Hepatocyte (in vitro differentiated cells): Measurements from ENCODE around the gene SMIM21.

Experiments
- EZH2 ChIP-seq: fragments of 200-600 bp; sonication (generic); IDR thresholded peaks from 2 replicates; pipeline ENCODE4 v1.6.1; 2016; ENCODE audit warnings: antibody characterized with exemption, mild to moderate bottlenecking, borderline replicate concordance
- EZH2phosphoT487 ChIP-seq: fragments of 200-600 bp; sonication (generic); IDR thresholded peaks from one replicate; pipeline ENCODE4 v1.6.1; 2018; ENCODE audit warnings: antibody characterized with exemption, mild to moderate bottlenecking, low read depth, moderate library complexity; ENCODE audit not compliant: unreplicated experiment, severe bottlenecking
- TF ChIP-seq, protein P1 (sequence below): fragments of 200-600 bp; sonication (generic); IDR thresholded peaks from 2 replicates; pipeline ENCODE4 v1.5.1; 2016; ENCODE audit warnings: antibody characterized with exemption, mild to moderate bottlenecking; ENCODE audit not compliant: poor library complexity

DNA sequence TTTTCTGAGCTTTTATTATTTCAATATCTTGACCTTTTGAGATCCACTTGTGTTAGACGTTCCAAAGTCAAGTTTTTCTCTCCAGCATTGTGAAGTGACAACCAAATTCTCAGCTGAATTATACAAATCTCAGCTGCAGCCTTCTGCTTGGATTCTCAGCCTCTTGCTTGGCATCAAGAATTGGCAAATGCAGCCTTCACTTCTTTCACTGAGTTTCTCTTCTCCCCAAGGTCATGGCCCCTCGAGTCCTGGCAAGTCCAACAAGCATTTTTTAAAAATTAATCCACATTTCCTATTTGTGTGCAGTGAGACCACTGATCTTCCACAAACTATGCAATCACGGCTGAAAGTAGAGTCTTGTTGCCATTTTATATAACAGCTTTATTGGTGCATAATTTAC, 23.4 kb upstream of the SMIM21 start:
- TF ChIP-seq, protein P1, sequence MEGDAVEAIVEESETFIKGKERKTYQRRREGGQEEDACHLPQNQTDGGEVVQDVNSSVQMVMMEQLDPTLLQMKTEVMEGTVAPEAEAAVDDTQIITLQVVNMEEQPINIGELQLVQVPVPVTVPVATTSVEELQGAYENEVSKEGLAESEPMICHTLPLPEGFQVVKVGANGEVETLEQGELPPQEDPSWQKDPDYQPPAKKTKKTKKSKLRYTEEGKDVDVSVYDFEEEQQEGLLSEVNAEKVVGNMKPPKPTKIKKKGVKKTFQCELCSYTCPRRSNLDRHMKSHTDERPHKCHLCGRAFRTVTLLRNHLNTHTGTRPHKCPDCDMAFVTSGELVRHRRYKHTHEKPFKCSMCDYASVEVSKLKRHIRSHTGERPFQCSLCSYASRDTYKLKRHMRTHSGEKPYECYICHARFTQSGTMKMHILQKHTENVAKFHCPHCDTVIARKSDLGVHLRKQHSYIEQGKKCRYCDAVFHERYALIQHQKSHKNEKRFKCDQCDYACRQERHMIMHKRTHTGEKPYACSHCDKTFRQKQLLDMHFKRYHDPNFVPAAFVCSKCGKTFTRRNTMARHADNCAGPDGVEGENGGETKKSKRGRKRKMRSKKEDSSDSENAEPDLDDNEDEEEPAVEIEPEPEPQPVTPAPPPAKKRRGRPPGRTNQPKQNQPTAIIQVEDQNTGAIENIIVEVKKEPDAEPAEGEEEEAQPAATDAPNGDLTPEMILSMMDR: no peak
- TF ChIP-seq EZH2 (no peak), EZH2phosphoT487 (no peak)
